ENCODE results near the gene HOMER2. TPM values are rescaled to one million over a fixed set of nuclear protein-coding genes. Genes with fewer than 3 reads are reported as not detected.

HOMER2 gene
- total RNA-seq, 1 experiment from 2014 or later, result 14.2 TPM

DNA sequence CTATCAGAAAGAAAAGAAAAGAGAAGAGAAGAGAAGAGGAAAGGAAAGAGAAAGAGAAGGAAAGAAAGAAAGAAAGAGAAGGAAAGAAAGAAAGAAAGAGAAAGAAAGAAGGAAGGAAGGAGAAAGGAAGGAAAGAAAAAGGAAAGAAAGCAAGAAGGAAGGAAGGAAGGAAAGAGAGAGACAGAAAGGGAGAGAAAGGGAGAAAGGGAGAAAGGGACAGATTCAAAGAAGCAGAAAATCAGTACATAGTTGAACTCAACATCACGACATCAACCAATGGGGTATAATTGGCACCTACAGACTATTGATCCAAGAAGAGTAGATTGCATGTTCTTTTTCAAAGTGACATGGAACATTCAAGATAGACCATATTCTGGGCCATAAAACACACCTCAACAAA lies 45.2 kb downstream of the HOMER2 start:
- no peak overlapping the region for H3K27ac Mint-ChIP-seq
- H3K4me3 Mint-ChIP-seq, result no peak overlapping the region
- no peak overlapping the region for H3K4me2 ChIP-seq (ENCODE audit: insufficient read depth, insufficient read length, low read length)
- no peaks in the 10 kb centered on the region for H3K79me2 ChIP-seq (ENCODE audit: insufficient read depth, low read length)
- H3K18ac ChIP-seq (ENCODE audit: insufficient read length, low read depth, low read length), result no peak overlapping the region
- no peak overlapping the region for H3K4ac ChIP-seq (ENCODE audit: low read depth, low read length)
- H3K4me1 Mint-ChIP-seq, result peaks cover 7 to 10% of the 10 kb centered on the region in 2 experiments; a peak in 3 of 4 replicates
- no peak overlapping the region for H4K5ac ChIP-seq (ENCODE audit: insufficient read length, low read depth, low read length)
- no peak overlapping the region for H3K56ac ChIP-seq (ENCODE audit: insufficient read length, low read depth, low read length)
- H4K8ac ChIP-seq (replicated peaks; ENCODE audit: insufficient read length, low read depth, low read length), result no peak overlapping the region
- H3T11ph ChIP-seq (ENCODE audit: low read length), result no peak overlapping the region
- no peak overlapping the region for H2BK12ac ChIP-seq (ENCODE audit: insufficient read length, low read depth, low read length)
- no peak overlapping the region for H2AFZ ChIP-seq (ENCODE audit: low read length)
- H4K91ac ChIP-seq (ENCODE audit: insufficient read length, low read depth, low read length), result no peak overlapping the region
- H3K27me3 Mint-ChIP-seq (ENCODE audit: low read depth), result peaks cover 19% of the 10 kb centered on the region
- DNase-seq, result no peak
- no peak overlapping the region for H2AK5ac ChIP-seq (ENCODE audit: insufficient read length, low read length)
- TF ChIP-seq, protein P1, sequence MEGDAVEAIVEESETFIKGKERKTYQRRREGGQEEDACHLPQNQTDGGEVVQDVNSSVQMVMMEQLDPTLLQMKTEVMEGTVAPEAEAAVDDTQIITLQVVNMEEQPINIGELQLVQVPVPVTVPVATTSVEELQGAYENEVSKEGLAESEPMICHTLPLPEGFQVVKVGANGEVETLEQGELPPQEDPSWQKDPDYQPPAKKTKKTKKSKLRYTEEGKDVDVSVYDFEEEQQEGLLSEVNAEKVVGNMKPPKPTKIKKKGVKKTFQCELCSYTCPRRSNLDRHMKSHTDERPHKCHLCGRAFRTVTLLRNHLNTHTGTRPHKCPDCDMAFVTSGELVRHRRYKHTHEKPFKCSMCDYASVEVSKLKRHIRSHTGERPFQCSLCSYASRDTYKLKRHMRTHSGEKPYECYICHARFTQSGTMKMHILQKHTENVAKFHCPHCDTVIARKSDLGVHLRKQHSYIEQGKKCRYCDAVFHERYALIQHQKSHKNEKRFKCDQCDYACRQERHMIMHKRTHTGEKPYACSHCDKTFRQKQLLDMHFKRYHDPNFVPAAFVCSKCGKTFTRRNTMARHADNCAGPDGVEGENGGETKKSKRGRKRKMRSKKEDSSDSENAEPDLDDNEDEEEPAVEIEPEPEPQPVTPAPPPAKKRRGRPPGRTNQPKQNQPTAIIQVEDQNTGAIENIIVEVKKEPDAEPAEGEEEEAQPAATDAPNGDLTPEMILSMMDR (conservative IDR thresholded peaks at IDR 0.05), result no peak
- H4K20me1 ChIP-seq (ENCODE audit: control insufficient read depth, insufficient read depth, insufficient read length), result no peaks in the 10 kb centered on the region
- H2BK120ac ChIP-seq (ENCODE audit: low read depth, low read length, poor library complexity, severe bottlenecking), result no peak overlapping the region
- no peaks in the 10 kb centered on the region for H3K9me3 ChIP-seq (ENCODE audit: control insufficient read depth, low read depth, low read length)
- no peak overlapping the region for H3K23ac ChIP-seq (ENCODE audit: insufficient read length, low read depth, low read length)
- no peak overlapping the region for H2BK5ac ChIP-seq (ENCODE audit: insufficient read length, low read length)
- H3K4me1 ChIP-seq (ENCODE audit: insufficient read depth, low read length), result no peaks in the 10 kb centered on the region
- H3K14ac ChIP-seq (ENCODE audit: insufficient read depth, low read length), result no peak overlapping the region
- H3K27ac ChIP-seq (ENCODE audit: insufficient read length, low read depth, low read length), result no peak overlapping the region
- peaks cover 4 to 11% (median 9%) of the 10 kb centered on the region in 3 experiments; a peak in 6 of 7 replicates for H3K36me3 Mint-ChIP-seq (ENCODE audit: insufficient read depth in 1 of 3, low read depth in 3 of 3)
- H3K27me3 ChIP-seq (ENCODE audit: insufficient read depth, low read length), result no peaks in the 10 kb centered on the region
- no peak overlapping the region for H3K9ac ChIP-seq (ENCODE audit: extremely low read depth, insufficient read length, low read length)
- H2BK20ac ChIP-seq (ENCODE audit: low read depth, low read length, poor library complexity, severe bottlenecking), result no peak overlapping the region
- H3K23me2 ChIP-seq (ENCODE audit: insufficient read length, low read depth, low read length, poor library complexity, severe bottlenecking), result no peaks in the 10 kb centered on the region
- no CpG with 5 or more reads among the region's 1 CpG for WGBS (ENCODE audit: extremely low coverage, insufficient read length, low lambda C conversion rate)
- H2BK15ac ChIP-seq (ENCODE audit: low read depth, low read length), result no peak overlapping the region
- H3K79me1 ChIP-seq (ENCODE audit: insufficient read depth, low read depth, low read length, poor library complexity, severe bottlenecking), result no peaks in the 10 kb centered on the region
- H3K9me3 Mint-ChIP-seq, result peaks cover 19% of the 10 kb centered on the region in 2 experiments; a peak in 4 of 5 replicates

All from H9 (cell line).